ENCODE data around the gene CYB5D1.

CYB5D1 gene

GRCh38 chr17:7846063-7846735, 11.6 kb upstream of the CYB5D1 start:
- no peak for DNase-seq

GRCh38 chr17:7846765-7847661, 10.8 kb upstream of the CYB5D1 start:
- DNase-seq = no peak

GRCh38 chr17:7848131-7848579, 9.6 kb upstream of the CYB5D1 start:
- no peak for DNase-seq

- no peak for DNase-seq
Measured at GRCh38 chr17:7848739-7849129, 9.1 kb upstream of the CYB5D1 start.

- no peak for DNase-seq
Measured at GRCh38 chr17:7849130-7849750, 8.6 kb upstream of the CYB5D1 start.

- DNase-seq = no peak
Measured at GRCh38 chr17:7849751-7850504, 7.9 kb upstream of the CYB5D1 start.

- DNase-seq = no peak
Measured at GRCh38 chr17:7850701-7851437, 6.9 kb upstream of the CYB5D1 start.

- peak; percentile 94 for DNase-seq
Measured at GRCh38 chr17:7851438-7852261, 6.2 kb upstream of the CYB5D1 start.

- no peak for DNase-seq
Measured at GRCh38 chr17:7852262-7852670, 5.5 kb upstream of the CYB5D1 start.

- DNase-seq = no peak
Measured at GRCh38 chr17:7852919-7853690, 4.7 kb upstream of the CYB5D1 start.

- DNase-seq = no peak
Measured at GRCh38 chr17:7853691-7854038, 4.1 kb upstream of the CYB5D1 start.

- DNase-seq = no peak
Measured at GRCh38 chr17:7854078-7854777, 3.6 kb upstream of the CYB5D1 start.

GRCh38 chr17:7854851-7855659, 2.7 kb upstream of the CYB5D1 start, which contains the start of gene TMEM88:
Gene TMEM88, plus strand, starts transcription at chr17:7855066. Its CDS starts 9 bp downstream, at chr17:7855075.
- DNase-seq = no peak

- no peak for DNase-seq
Measured at GRCh38 chr17:7855660-7856010, 2.2 kb upstream of the CYB5D1 start.

- DNase-seq = peak; percentile 75
Measured at GRCh38 chr17:7856011-7856810, 1.6 kb upstream of the CYB5D1 start.

- DNase-seq = peak; percentile 99
Measured at GRCh38 chr17:7856811-7857712, 741 bp upstream of the CYB5D1 start, which contains the start of gene NAA38. Gene NAA38, minus strand, starts transcription at chr17:7857559. Its CDS starts 96 bp downstream, at chr17:7857463.

GRCh38 chr17:7858522-7858810, 663 bp downstream of the CYB5D1 start:
- peak; percentile 49 for DNase-seq

All from NCI-H748 treated with DMSO at 0.1 percent for 48 hours (cell line).